SH-SY5Y (cell line): ENCODE measurements around the gene NAA40.

ENCODE experiments used
- GATA2 ChIP-seq: IDR thresholded peaks from 2 replicates; pipeline ENCODE4 v1.6.1; 2011; ENCODE audit warnings: mild to moderate bottlenecking, low read depth, low read length
- GATA3 ChIP-seq: IDR thresholded peaks from 2 replicates; pipeline ENCODE4 v1.6.1; 2011; ENCODE audit warnings: low read depth, mild to moderate bottlenecking, low read length, moderate library complexity

NAA40 gene

DNA sequence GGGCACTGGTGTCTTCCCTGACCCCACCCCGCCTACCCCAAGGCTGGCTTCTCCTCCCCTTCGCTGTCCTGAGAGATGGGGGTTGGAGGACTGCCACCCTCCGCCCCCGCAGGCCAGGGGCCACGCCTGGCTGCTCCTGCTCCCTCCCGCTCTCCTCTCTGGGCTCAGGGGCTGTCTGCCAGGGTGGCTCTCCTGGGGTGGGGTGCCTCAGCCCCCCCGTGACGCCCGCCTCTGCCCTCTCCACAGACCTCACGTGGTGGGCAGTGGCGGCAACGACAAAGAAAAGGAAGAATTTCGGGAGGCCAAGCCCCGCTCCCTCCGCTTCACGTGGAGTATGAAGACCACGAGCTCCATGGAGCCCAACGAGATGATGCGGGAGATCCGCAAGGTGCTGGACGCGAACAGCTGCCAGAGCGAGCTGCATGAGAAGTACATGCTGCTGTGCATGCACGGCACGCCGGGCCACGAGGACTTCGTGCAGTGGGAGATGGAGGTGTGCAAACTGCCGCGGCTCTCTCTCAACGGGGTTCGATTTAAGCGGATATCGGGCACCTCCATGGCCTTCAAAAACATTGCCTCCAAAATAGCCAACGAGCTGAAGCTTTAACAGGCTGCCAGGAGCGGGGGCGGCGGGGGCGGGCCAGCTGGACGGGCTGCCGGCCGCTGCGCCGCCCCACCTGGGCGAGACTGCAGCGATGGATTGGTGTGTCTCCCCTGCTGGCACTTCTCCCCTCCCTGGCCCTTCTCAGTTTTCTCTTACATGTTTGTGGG is 30.0 kb upstream of the NAA40 start:
- TF ChIP-seq GATA3 = no peak
- no peak for TF ChIP-seq GATA2

DNA sequence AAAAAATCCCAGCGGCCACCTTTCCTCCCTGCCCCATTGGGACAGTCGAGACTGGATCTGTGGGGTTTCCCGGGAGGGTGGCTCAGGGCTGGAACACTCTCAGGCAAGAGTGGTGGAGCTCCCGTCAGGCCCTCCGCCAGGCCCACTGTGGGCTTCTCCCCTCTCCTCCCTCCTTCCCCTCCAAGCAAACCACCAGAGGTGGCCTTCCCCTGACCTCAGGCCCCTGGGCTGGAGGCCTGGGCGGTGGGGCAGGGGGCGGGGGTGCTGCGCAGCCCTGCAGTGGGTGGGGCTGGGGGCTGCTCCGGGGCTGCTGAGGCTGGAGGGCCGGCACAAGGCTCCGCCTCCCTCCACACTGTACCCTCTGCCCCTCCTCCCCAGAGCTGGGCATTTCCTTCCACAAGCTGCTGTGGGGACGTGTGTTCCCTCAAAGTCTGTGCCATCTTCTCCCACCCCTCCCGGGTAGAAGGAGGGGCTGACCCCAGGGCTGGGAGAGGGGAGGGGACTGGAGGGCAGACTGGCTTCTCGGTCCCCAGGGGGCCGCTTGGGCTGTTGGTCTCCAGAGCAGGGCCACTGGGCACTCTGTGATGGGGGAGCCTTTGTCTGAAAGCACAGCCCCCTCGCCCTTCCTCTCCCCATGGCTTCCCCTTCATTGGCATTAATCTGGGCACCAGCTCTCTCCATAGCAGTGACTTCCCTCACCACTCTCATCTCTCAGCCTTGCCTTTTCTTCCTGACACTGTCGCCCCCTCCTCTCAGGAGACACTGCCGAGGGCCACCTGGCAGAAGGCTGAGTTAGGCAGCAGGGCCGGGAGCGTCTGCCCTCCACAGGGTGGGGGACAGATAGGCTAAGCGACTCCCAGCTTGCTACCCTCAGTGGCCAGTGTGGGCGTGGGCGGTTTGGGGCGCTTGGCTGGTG is 29.0 kb upstream of the NAA40 start:
- no peak for TF ChIP-seq GATA3
- TF ChIP-seq GATA2 = no peak

DNA sequence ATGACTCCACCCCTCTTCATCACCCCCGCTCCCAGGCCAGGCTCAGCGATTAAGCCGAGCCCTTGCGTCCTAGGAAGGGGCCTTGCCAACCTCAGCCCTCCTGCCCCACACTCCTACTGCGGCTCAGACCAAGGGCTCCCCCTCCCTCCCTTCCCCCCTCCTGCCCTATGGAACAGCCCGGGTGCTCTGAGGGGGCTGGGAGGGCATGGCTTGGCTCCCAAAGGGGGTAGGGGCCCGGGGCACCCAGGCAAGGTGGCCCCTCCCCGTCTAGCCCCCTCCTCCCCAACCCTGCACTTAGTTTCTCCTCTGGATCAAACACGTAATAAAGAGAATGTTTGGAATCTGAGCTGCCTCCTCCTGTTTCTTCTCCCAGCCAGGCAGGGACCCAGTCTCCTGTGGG is 28.1 kb upstream of the NAA40 start:
- TF ChIP-seq GATA2 (no peak), GATA3 (no peak)

DNA sequence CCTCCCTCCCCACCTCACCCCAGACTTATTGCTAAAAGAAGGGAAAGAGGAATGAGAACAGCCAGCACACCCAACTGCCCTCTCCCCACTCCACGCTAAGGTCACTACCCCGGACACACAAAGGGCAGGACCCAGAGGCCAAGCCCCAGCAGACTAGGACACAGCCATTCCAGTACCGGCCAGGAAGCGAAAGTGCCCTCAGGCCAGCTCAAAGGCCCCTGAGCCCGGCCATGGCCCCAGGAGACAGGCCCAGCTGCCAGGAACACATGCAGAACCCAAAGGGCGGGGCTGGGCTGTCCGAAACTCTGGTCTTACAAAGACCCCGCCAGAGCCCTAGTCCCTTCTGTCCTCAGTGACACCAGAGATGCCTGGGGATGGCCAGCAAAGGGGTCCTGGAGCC is 27.4 kb upstream of the NAA40 start:
- TF ChIP-seq GATA3 (no peak), GATA2 (no peak)

DNA sequence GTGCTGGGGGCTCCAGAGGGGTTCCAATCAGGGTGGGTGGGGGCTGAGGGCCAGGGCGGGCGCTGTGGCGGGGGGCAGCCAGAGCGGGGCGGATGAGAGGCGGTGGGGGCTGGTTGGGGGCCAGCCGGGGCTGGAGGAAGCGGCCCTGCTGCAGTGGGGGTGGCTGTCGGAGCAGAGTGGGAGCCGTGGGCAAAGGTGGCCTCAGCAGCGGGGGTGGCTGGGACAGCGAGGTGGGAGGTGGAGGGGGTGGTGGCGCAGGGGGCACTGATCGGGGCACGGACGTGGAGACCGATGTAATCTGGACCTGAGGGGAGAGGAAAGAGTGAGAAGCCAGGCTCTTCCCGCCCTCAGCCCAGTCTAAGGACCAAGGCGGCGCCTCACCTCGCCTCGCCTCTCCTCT is 26.9 kb upstream of the NAA40 start:
- TF ChIP-seq GATA3 (no peak), GATA2 (no peak)

DNA sequence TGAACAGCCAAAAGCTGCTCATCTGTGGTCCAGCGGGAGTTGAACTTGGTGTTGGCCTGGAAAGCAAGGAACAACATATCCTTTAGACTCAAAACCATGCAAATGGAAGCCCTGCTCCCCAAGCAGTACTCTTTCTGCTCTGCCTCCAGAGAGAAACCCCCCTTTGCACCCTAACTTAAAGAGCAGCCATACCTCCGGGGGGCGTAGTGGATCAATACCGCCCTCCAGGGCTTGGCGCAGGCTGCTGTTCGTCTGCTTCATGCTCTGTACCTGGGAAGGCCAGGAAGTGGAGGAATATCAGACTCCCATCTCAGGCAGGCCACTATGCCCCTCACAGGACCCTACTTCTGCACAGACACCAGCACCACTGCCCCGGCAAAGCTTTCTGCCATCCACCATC is 26.1 kb upstream of the NAA40 start:
- TF ChIP-seq GATA2 (no peak), GATA3 (no peak)

DNA sequence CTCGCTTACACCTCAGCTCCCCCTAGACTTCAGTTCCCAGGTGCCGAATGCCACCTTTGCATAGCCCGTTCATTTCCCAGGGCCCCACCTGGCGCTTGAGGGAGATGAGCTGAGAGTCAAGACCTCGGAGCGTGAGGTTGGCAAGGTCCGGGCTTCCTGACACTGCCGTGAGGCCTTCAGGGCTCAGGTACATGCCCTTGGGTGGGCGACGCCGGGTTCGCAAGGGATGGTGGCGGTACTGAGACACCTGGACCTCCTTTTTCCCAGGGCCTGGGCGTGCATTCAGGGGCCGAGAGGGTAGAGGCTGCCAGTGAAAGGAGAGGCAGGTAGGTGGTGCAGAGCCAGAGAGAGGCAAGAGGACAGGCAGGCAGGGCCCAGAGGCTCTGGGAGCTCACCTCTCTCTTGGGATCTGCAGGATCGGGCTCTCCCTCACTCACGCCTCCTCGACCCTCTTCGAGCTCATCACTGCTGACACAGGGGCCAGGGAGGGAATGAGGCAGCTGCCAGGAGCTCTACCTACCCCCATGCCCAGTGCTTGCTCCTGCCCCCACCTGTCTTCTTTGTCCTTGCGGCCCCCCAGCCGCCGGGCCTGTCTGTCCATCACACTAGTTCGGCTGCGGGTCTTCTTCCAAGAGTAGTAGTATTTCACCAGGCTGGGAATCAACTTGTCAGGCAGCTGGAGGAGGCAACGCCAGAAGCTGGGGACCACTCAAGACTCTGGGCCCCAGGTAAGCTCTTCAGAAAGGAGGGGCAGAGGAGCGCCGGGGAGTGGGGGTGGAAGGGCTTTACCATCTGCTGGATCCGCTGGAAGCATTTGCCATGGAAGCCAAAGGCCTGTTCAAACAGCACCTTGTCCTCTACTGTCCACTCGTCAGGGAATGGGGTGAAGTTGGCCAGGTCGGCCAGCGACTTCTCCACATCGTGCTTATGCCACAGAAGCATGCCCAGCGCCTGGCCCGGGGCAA is 24.7 kb upstream of the NAA40 start:
- TF ChIP-seq GATA2 = no peak
- no peak for TF ChIP-seq GATA3

DNA sequence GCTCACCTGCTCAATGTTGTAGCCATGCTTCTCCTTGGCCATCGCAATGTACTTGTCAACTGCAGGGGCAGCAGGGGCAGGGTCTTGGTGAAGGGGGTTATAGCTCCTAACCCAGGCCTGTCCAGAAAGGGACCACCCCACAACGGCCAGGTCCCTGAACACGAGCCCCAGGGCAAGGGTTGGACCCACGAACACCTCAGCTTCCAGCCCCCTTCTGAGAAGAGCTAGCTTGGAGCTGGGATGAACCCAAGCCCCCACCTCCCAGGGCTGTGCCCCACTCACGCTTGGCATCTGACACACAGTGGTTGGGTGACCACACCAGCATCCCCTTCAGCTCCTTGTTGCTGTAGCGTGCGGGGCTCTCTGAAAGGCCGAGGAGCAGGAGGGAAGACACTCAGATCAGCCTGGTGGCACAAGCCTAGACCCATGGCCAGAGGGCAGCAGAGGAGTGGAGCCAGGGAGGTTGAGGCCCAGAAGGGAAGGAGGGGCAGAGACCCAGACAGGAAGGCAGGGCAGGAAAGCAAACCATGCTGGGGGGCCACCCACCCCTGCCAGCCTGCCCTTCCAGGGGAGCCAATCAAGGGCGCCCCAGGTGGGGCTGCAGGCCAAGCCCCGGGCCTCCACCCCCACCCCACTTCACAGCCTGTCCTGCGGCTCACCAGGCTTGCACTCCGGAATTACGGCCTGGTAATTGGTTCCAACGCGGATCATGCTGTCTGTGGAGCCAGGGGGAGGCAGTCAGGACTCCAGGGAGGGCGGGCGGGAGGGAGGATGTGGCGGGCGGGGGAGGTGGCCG is 23.7 kb upstream of the NAA40 start:
- TF ChIP-seq GATA2 (no peak), GATA3 (no peak)

DNA sequence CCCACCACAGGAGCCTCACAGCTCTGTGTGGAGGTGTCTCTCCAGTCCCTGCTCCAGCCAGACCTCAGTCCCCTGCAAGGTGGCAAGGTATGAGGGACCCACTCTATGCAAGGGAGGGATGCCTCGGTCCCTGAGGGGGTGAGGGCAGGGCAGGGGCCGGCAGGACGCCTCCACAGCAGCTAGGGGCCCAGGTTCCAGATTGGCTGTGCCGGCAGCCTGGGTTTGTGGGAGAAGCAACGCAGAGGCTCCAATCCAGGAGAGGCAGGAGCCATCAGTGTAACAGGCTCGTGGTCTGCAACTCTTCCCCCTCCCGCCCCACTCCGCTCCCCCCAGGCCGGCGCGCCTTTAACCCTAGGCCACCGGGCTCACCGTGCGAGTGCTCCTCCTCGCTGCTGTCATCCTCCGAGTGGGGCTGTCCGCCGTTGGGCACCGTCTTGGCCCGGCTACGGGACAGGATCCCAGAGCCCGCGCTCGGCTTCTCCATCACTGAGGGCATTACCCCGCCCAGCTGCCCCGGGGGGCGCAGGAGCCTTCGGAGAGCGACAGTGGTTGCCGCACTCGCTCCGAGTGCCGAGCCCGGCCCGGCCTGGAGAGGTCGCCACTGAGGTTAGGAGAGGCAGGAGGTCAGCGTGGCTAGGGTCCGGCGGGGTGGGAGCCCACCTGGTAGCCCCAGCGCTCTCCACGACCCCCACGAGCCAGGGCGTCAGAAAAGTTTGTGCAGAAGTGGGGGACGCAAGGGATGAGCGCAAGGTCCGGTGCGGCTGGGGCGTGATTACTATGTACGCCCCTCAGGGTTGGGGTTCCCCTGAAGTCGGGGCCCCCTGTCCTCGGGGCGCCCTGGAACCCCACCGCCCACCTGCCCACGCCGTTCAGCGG is 22.6 kb upstream of the NAA40 start:
- no peak for TF ChIP-seq GATA3
- TF ChIP-seq GATA2 = no peak

DNA sequence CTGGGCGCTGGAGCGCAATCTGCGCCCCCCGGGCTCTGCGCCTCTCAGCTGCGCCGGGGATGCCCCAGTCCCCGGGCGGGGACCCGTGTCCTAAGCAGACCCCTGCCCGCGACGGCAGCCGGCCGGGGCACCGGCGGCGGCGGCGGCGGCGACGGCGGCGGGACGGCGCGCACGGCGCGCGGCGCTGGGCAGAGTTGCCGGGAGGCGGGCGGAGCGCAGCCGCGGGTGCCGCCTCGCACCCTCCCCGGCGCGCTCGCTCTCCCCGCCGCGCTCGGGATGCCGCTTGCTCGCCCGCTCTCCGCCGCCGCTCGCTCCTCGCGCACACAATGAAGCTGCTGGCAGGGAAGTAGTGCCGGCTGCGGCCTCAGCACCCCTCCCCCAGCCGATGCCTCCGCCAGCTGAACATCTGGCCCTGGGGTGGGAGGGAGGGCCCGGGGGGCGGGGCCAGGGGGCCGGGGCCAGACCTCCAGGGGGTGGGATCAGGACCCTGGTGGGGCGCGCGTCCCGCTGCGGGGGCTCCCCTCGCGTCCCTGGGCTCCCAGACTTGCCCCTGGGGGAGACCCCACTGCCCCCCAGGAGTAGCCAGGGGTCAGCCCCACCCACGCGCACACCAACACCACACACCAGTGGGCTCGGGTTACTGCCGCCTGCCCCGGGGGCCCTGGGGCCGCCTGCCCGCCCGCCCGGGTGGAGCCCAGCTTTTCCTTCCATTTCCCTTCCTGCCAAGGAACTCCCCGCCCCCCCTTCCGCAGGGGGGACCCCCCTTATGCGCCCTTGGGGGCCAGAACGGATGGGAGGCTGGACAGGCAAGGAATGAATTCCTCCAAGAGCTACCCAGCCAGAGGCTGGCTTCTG is 21.7 kb upstream of the NAA40 start, which contains the start of gene RCOR2:
RCOR2 (minus strand) TSS at position 328 of the 855 bp plus-strand sequence. CDS start 708 bp downstream, outside the sequence.
- TF ChIP-seq GATA2 = no peak
- no peak for TF ChIP-seq GATA3
